ENCODE results near the gene CCDC70. TPM values are rescaled to one million over a fixed set of nuclear protein-coding genes. Genes with fewer than 3 reads are reported as not detected.

Gene CCDC70
- total RNA-seq, 1 experiment from 2014 or later: not detected

- peaks cover 5% of the 10 kb centered on the region for H3K4me1 Mint-ChIP-seq
- CTCF ChIA-PET: interaction anchor here (1.2 to 5.2 kb wide), 6 partner anchors 12 to 706 kb away, joined by 3 to 33 read pairs (median 6); partner anchors contain the start of gene TMEM272
- TF ChIP-seq, protein P1, sequence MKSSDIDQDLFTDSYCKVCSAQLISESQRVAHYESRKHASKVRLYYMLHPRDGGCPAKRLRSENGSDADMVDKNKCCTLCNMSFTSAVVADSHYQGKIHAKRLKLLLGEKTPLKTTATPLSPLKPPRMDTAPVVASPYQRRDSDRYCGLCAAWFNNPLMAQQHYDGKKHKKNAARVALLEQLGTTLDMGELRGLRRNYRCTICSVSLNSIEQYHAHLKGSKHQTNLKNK (CRISPR knock-in tag; IDR thresholded peaks at IDR 0.05): no peak
- no peak for TF ChIP-seq MYBL2 (CRISPR knock-in tag; IDR thresholded peaks at IDR 0.05)
- TF ChIP-seq ZNF396 (CRISPR knock-in tag; IDR thresholded peaks at IDR 0.05; ENCODE audit: borderline replicate concordance): no peak
- no peak for TF ChIP-seq ATF2 (CRISPR knock-in tag; IDR thresholded peaks at IDR 0.05; ENCODE audit: borderline replicate concordance, low read depth)
- no peak for TF ChIP-seq E2F1 (CRISPR knock-in tag; IDR thresholded peaks at IDR 0.05)
- no peak for TF ChIP-seq FOXP1 (CRISPR knock-in tag; IDR thresholded peaks at IDR 0.05; ENCODE audit: borderline replicate concordance)
- no peak for TF ChIP-seq JUN (CRISPR knock-in tag; IDR thresholded peaks at IDR 0.05)
- no peak for TF ChIP-seq NR3C1 (CRISPR knock-in tag; conservative IDR thresholded peaks at IDR 0.05; ENCODE audit: low read depth)
- TF ChIP-seq RELA (CRISPR knock-in tag; IDR thresholded peaks at IDR 0.05; ENCODE audit: borderline replicate concordance): no peak
- no peak for TF ChIP-seq SOX15 (CRISPR knock-in tag; IDR thresholded peaks at IDR 0.05)
- no peak for TF ChIP-seq FOXJ3 (CRISPR knock-in tag; IDR thresholded peaks at IDR 0.05; ENCODE audit: borderline replicate concordance)
- TF ChIP-seq, protein P2, sequence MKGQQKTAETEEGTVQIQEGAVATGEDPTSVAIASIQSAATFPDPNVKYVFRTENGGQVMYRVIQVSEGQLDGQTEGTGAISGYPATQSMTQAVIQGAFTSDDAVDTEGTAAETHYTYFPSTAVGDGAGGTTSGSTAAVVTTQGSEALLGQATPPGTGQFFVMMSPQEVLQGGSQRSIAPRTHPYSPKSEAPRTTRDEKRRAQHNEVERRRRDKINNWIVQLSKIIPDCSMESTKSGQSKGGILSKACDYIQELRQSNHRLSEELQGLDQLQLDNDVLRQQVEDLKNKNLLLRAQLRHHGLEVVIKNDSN (CRISPR knock-in tag; IDR thresholded peaks at IDR 0.05): no peak
- no peak for TF ChIP-seq CREM (CRISPR knock-in tag; IDR thresholded peaks at IDR 0.05)
- TF ChIP-seq RORB (CRISPR knock-in tag; IDR thresholded peaks at IDR 0.05): no peak
- TF ChIP-seq, protein P3, sequence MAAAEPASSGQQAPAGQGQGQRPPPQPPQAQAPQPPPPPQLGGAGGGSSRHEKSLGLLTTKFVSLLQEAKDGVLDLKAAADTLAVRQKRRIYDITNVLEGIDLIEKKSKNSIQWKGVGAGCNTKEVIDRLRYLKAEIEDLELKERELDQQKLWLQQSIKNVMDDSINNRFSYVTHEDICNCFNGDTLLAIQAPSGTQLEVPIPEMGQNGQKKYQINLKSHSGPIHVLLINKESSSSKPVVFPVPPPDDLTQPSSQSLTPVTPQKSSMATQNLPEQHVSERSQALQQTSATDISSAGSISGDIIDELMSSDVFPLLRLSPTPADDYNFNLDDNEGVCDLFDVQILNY (CRISPR knock-in tag; IDR thresholded peaks at IDR 0.05): no peak
- no peak for TF ChIP-seq ZNF532 (CRISPR knock-in tag; IDR thresholded peaks at IDR 0.05; ENCODE audit: borderline replicate concordance)
- no peak for TF ChIP-seq OVOL2 (CRISPR knock-in tag; IDR thresholded peaks at IDR 0.05; ENCODE audit: borderline replicate concordance)
- TF ChIP-seq GRHL2 (CRISPR knock-in tag; IDR thresholded peaks at IDR 0.05; ENCODE audit: insufficient replicate concordance, severe bottlenecking): no peak
- TF ChIP-seq, protein P4, sequence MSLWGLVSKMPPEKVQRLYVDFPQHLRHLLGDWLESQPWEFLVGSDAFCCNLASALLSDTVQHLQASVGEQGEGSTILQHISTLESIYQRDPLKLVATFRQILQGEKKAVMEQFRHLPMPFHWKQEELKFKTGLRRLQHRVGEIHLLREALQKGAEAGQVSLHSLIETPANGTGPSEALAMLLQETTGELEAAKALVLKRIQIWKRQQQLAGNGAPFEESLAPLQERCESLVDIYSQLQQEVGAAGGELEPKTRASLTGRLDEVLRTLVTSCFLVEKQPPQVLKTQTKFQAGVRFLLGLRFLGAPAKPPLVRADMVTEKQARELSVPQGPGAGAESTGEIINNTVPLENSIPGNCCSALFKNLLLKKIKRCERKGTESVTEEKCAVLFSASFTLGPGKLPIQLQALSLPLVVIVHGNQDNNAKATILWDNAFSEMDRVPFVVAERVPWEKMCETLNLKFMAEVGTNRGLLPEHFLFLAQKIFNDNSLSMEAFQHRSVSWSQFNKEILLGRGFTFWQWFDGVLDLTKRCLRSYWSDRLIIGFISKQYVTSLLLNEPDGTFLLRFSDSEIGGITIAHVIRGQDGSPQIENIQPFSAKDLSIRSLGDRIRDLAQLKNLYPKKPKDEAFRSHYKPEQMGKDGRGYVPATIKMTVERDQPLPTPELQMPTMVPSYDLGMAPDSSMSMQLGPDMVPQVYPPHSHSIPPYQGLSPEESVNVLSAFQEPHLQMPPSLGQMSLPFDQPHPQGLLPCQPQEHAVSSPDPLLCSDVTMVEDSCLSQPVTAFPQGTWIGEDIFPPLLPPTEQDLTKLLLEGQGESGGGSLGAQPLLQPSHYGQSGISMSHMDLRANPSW (CRISPR knock-in tag; conservative IDR thresholded peaks at IDR 0.05; ENCODE audit: low read depth): no peak
- H3K36me3 Mint-ChIP-seq: no peaks in the 10 kb centered on the region
- POLR2A ChIA-PET: no interaction called here
- no peak overlapping the region for H3K4me3 Mint-ChIP-seq
- H3K27me3 Mint-ChIP-seq (ENCODE audit: low read depth): peaks cover 4% of the 10 kb centered on the region; the same call in 1 of the 2 replicates
- H3K9me3 Mint-ChIP-seq: no peaks in the 10 kb centered on the region
- no peak overlapping the region for H3K27ac Mint-ChIP-seq
- DNase-seq (ENCODE audit: low spot score) (no peak), ATAC-seq (no peak)
These were observed 30.2 kb upstream of the CCDC70 start for GRCh38 chr13:51831519-51831918.

All from WTC11 (cell line).